HEK293T (cell line): Measurements from ENCODE around the gene C1orf210.

Experiments
- CTCF ChIA-PET: fragments of 350-600 bp; formaldehyde crosslinking; extraction: SDS; loops from one replicate; lab custom pipeline; 2021; ENCODE audit warnings: antibody characterized with exemption, inconsistent platforms; lab: Yijun Ruan, JAX
- POLR2A ChIA-PET: fragments of 350-600 bp; formaldehyde crosslinking; extraction: SDS; loops from one replicate; lab custom pipeline; 2020; ENCODE audit warnings: antibody characterized with exemption, inconsistent platforms; lab: Yijun Ruan, JAX
- DNase-seq: peaks from one replicate; pipeline ENCODE4 v3.0.0; 2012; ENCODE audit warnings: mixed read lengths; ENCODE audit errors: extremely low spot score
- ARNT ChIP-seq: fragments of 450-650 bp; IDR thresholded peaks from 2 replicates; pipeline ENCODE4 v1.6.1; 2017; ENCODE audit warnings: mild to moderate bottlenecking
- BHLHE40 ChIP-seq: fragments of 450-650 bp; IDR thresholded peaks from 2 replicates; pipeline ENCODE4 v1.6.1; 2016; ENCODE audit warnings: mild to moderate bottlenecking, moderate library complexity, borderline replicate concordance
- CTBP1 ChIP-seq: fragments of 450-650 bp; IDR thresholded peaks from 2 replicates; pipeline ENCODE4 v1.6.1; 2016; ENCODE audit warnings: borderline replicate concordance
- ELF4 ChIP-seq: fragments of 450-650 bp; IDR thresholded peaks from 2 replicates; pipeline ENCODE4 v1.6.1; 2017; ENCODE audit warnings: antibody characterized with exemption
- FOXA1 ChIP-seq: fragments of 450-650 bp; IDR thresholded peaks from 2 replicates; pipeline ENCODE4 v1.6.1; 2016; ENCODE audit warnings: mild to moderate bottlenecking
- FOXK2 ChIP-seq: fragments of 450-650 bp; IDR thresholded peaks from 2 replicates; pipeline ENCODE4 v1.6.1; 2016; ENCODE audit warnings: mild to moderate bottlenecking
- FOXM1 ChIP-seq: fragments of 450-650 bp; IDR thresholded peaks from 2 replicates; pipeline ENCODE4 v1.6.1; 2017; ENCODE audit warnings: mild to moderate bottlenecking, borderline replicate concordance
- HDGF ChIP-seq: fragments of 450-650 bp; IDR thresholded peaks from 2 replicates; pipeline ENCODE4 v1.6.1; 2017; ENCODE audit warnings: antibody characterized with exemption, borderline replicate concordance
- L3MBTL2 ChIP-seq: fragments of 450-650 bp; conservative IDR thresholded peaks from 2 replicates; pipeline ENCODE4 v1.6.1; 2016; ENCODE audit warnings: mild to moderate bottlenecking
- LEF1 ChIP-seq: fragments of 450-650 bp; IDR thresholded peaks from 2 replicates; pipeline ENCODE4 v1.6.1; 2017; ENCODE audit warnings: mild to moderate bottlenecking, borderline replicate concordance
- NFRKB ChIP-seq: fragments of 450-650 bp; IDR thresholded peaks from 2 replicates; pipeline ENCODE4 v1.6.1; 2016; ENCODE audit warnings: mild to moderate bottlenecking, moderate library complexity
- PKNOX1 ChIP-seq: fragments of 450-650 bp; IDR thresholded peaks from 2 replicates; pipeline ENCODE4 v1.6.1; 2016
- SP1 ChIP-seq: fragments of 450-650 bp; IDR thresholded peaks from 2 replicates; pipeline ENCODE4 v1.6.1; 2017
- SUZ12 ChIP-seq: fragments of 450-650 bp; IDR thresholded peaks from 2 replicates; pipeline ENCODE4 v1.6.1; 2016; ENCODE audit warnings: mild to moderate bottlenecking
- TARDBP ChIP-seq: fragments of 450-650 bp; IDR thresholded peaks from 2 replicates; pipeline ENCODE4 v1.6.1; 2016
- ZNF384 ChIP-seq: fragments of 450-650 bp; IDR thresholded peaks from 2 replicates; pipeline ENCODE4 v1.6.1; 2016

C1orf210 gene

DNA sequence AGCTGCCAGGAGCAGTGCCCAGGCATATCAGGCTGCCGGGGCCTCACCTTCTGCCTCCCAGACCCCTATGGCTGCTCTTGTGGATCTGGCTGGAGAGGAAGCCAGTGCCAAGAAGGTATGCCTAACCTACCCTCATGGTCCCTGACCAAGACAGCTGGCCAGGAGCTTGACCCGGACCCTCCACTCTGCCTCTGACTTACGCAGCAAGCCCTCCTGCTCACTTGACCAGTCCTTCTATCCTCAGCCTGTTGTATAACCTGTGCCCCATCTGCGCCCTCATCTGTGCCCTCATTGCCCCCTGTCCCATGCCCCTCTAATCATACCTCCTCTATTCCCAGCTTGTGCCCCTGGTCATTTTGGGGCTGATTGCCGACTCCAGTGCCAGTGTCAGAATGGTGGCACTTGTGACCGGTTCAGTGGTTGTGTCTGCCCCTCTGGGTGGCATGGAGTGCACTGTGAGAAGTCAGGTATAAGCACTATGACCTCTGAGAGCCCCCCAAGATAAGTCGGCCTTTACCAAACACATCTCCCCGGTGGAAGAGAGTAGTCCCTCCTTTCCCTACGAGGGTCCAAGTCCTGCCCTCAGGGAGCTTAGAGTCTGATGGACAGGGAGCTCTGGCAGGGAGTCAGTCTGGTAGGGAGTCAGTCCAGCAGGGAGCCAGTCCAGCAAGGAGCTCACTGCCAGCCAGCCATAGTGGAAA is 22.2 kb upstream of the C1orf210 start:
- TF ChIP-seq ZNF384 (no peak), TARDBP (no peak), FOXK2 (no peak), PKNOX1 (no peak), NFRKB (no peak), ELF4 (no peak), ARNT (no peak), SP1 (no peak), CTBP1 (no peak), SUZ12 (no peak)
- CTCF ChIA-PET, result no interaction called here
- DNase-seq, result no peak
- POLR2A ChIA-PET, result no interaction called here

GRCh38 chr1:43306688-43307457 is 21.5 kb upstream of the C1orf210 start:
- no peak for DNase-seq
- POLR2A ChIA-PET, result no interaction called here
- no peak for TF ChIP-seq SP1
- CTCF ChIA-PET, result no interaction called here

- TF ChIP-seq SUZ12, result no peak
- TF ChIP-seq PKNOX1, result no peak
- TF ChIP-seq BHLHE40, result no peak
- no peak for TF ChIP-seq HDGF
- TF ChIP-seq ARNT, result no peak
- TF ChIP-seq LEF1, result no peak
- TF ChIP-seq L3MBTL2, result no peak
- ChIA-PET POLR2A (no interaction called here), CTCF (no interaction called here)
- no peak for DNase-seq
Observed at GRCh38 chr1:43305926-43306687, 20.7 kb upstream of the C1orf210 start.

DNA sequence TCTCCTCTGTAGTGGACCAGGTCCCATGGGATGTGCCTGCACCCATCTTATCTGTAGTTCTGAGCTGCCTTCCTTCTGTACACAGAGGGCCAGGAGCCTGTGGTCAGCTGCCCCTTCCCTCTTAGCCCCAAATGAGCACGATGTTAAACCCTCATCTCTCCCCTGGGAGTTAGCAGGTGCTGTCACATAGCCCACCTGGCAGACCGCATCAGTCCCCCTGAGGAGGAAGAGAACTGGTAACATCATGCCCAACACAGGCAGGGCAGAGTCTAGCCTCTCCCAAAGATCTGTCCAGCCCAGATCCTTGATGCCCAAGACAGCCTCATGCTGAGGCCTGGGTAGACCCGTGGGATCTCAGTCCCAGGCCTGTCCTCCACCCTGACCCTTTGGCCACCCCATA is 20.1 kb upstream of the C1orf210 start:
- CTCF ChIA-PET, result no interaction called here
- no peak for DNase-seq
- POLR2A ChIA-PET, result no interaction called here
- TF ChIP-seq SUZ12 (no peak), TARDBP (no peak), NFRKB (no peak), FOXM1 (no peak), SP1 (no peak), FOXA1 (no peak), ZNF384 (no peak), ARNT (no peak), PKNOX1 (no peak), BHLHE40 (no peak), L3MBTL2 (no peak), ELF4 (no peak), CTBP1 (no peak), HDGF (no peak), LEF1 (no peak), FOXK2 (no peak)

- ChIA-PET CTCF (no interaction called here), POLR2A (no interaction called here)
- TF ChIP-seq NFRKB (no peak), SP1 (no peak), ARNT (no peak), LEF1 (no peak), ELF4 (no peak), FOXK2 (no peak), SUZ12 (no peak), BHLHE40 (no peak), CTBP1 (no peak), HDGF (no peak), PKNOX1 (no peak), FOXM1 (no peak), ZNF384 (no peak), TARDBP (no peak), FOXA1 (no peak)
- DNase-seq, result no peak
Observed at GRCh38 chr1:43304771-43305300, 19.5 kb upstream of the C1orf210 start.

- no peak for TF ChIP-seq PKNOX1
- no peak for TF ChIP-seq HDGF
- TF ChIP-seq NFRKB, result no peak
- no peak for TF ChIP-seq FOXK2
- no peak for TF ChIP-seq ZNF384
- no peak for TF ChIP-seq CTBP1
- no peak for TF ChIP-seq FOXA1
- TF ChIP-seq SP1, result no peak
- TF ChIP-seq ARNT, result no peak
- TF ChIP-seq ELF4, result no peak
- no peak for TF ChIP-seq SUZ12
- TF ChIP-seq LEF1, result no peak
- no peak for TF ChIP-seq FOXM1
- no peak for TF ChIP-seq BHLHE40
- no peak for TF ChIP-seq L3MBTL2
- no peak for TF ChIP-seq TARDBP
- ChIA-PET CTCF (no interaction called here), POLR2A (no interaction called here)
- no peak for DNase-seq
Observed at GRCh38 chr1:43304314-43304681, 18.9 kb upstream of the C1orf210 start.
